GM12892 (cell line): ENCODE measurements around the gene MYO3B.

Experiments
- POLR2A ChIP-seq: IDR thresholded peaks from 2 replicates; pipeline ENCODE4 v1.6.1; 2011; ENCODE audit warnings: low read depth, low read length, control low read depth
- TAF1 ChIP-seq: IDR thresholded peaks from 2 replicates; pipeline ENCODE4 v1.6.1; 2011; ENCODE audit warnings: low read depth, mild to moderate bottlenecking, control low read depth, low read length, borderline replicate concordance

GRCh38 chr2:170454471-170455372 is 276.8 kb downstream of the MYO3B start:
- TF ChIP-seq TAF1 (no peak), POLR2A (no peak)
